ENCODE data around the gene CLP1.
A peak's percentile ranks its signal among the peaks of the same experiment; 100 is the strongest.
"Not testable (repeated sequence)": the region's sequence is repeated elsewhere in the genome, so short reads cannot be mapped to it uniquely, and the experiment has no call there.

The CLP1 gene

GRCh38 chr11:57667117-57667735 is 9.7 kb downstream of the CLP1 start:
- DNase-seq: peak; percentile 97

GRCh38 chr11:57667736-57668433 is 10.3 kb downstream of the CLP1 start, which contains the start of gene ZDHHC5:
Gene ZDHHC5 (plus strand): TSS chr11:57668114. CDS start chr11:57673091, 4,977 bp downstream.
- DNase-seq: peak; percentile 99

- DNase-seq: no peak
Observed at GRCh38 chr11:57668434-57668782, 10.8 kb downstream of the CLP1 start.

GRCh38 chr11:57674251-57674650 is 16.7 kb downstream of the CLP1 start:
- no peak for DNase-seq

- no peak for DNase-seq
Observed at GRCh38 chr11:57675176-57675941, 17.8 kb downstream of the CLP1 start.

GRCh38 chr11:57679396-57679795 is 21.8 kb downstream of the CLP1 start:
- no peak for DNase-seq

- DNase-seq: no peak
Observed at GRCh38 chr11:57680552-57680874, 23.0 kb downstream of the CLP1 start.

GRCh38 chr11:57681168-57681567 is 23.6 kb downstream of the CLP1 start:
- no peak for DNase-seq

- not testable (repeated sequence) for DNase-seq
Observed at GRCh38 chr11:57690474-57690873, 32.9 kb downstream of the CLP1 start.

GRCh38 chr11:57698843-57699365 is 41.3 kb downstream of the CLP1 start:
- no peak for DNase-seq

- DNase-seq: no peak
Observed at GRCh38 chr11:57699813-57700212, 42.3 kb downstream of the CLP1 start.

GRCh38 chr11:57700425-57700824 is 42.9 kb downstream of the CLP1 start:
- no peak for DNase-seq

- DNase-seq: no peak
Observed at GRCh38 chr11:57703341-57703740, 45.8 kb downstream of the CLP1 start.

- no peak for DNase-seq
Observed at GRCh38 chr11:57704932-57705331, 47.4 kb downstream of the CLP1 start.

GRCh38 chr11:57705432-57705831 is 47.9 kb downstream of the CLP1 start:
- not testable (repeated sequence) for DNase-seq

- no peak for DNase-seq
Observed at GRCh38 chr11:57709802-57710367, 52.3 kb downstream of the CLP1 start.

Measured in DMS153 (cell line).